GM12878 (cell line): ENCODE data around the gene GIMAP6. TPM values are rescaled to one million over a fixed set of nuclear protein-coding genes. Genes with fewer than 3 reads are reported as not detected.

Source experiments
- ATAC-seq: fragments of 200-7000 bp; cut with Tn5 transposase; 3 replicates; pipeline ENCODE4 v1.9.1; 2020; ENCODE audit warnings: mild to moderate bottlenecking, moderate library complexity
- BruUV-seq: library from RNA; stranded (reverse); fragments of 400-500 nt; replicated peaks from 2 replicates; lab custom pipeline; 2021; lab: Mats Ljungman, UMichigan
- CTCF ChIA-PET: fragments of 300-600 bp; sonication (Branson Sonifier 250); formaldehyde crosslinking; extraction: SDS; loops from one replicate; lab custom pipeline; 2021; ENCODE audit warnings: inconsistent platforms; lab: Yijun Ruan, JAX
- POLR2A ChIA-PET: fragments of 350-600 bp; formaldehyde crosslinking; extraction: SDS; loops from one replicate; lab custom pipeline; 2021; ENCODE audit warnings: inconsistent platforms; lab: Charles Lee
- RAD21 ChIA-PET: fragments of 300-600 bp; sonication (Branson Sonifier 250); formaldehyde crosslinking; loops from one replicate; lab custom pipeline; 2023; ENCODE audit warnings: antibody characterized with exemption; ENCODE audit not compliant: unreplicated experiment; lab: Charles Lee
- SMC1A ChIA-PET: fragments of 300-600 bp; sonication (Branson Sonifier 250); formaldehyde crosslinking; loops from one replicate; lab custom pipeline; 2023; ENCODE audit not compliant: unreplicated experiment, uncharacterized antibody; lab: Charles Lee
- DNase-seq: peaks from one replicate; pipeline ENCODE4 v3.0.0-alpha.2; 2011; ENCODE audit warnings: low read depth, low spot score
- FAIRE-seq: peaks from 3 replicates; lab custom pipeline; 2011; peaks lifted over from hg19 to GRCh38; lab: Jason Lieb, UNC
- H2AFZ ChIP-seq: 2 replicates; pipeline ENCODE4 v1.6.0; 2011; ENCODE audit warnings: low read depth, low read length, control low read depth; ENCODE audit not compliant: control insufficient read depth
- H3K27ac ChIP-seq: 2 replicates; pipeline ENCODE4 v1.5.1; 2011; ENCODE audit warnings: control low read depth; ENCODE audit not compliant: control insufficient read depth, insufficient read depth
- H3K27me3 ChIP-seq, 2 experiments: replicated peaks in 1 of 2; 2 replicates each; pipeline versions ENCODE4 v1.6.0 to v1.6.1; 2011; ENCODE audit warnings: low read length in 1 of 2; ENCODE audit not compliant: control insufficient read depth in 2 of 2, insufficient read depth in 2 of 2
- H3K36me3 ChIP-seq, 2 experiments: 2 replicates each; pipeline ENCODE4 v1.5.1; 2011; ENCODE audit warnings: low read length in 1 of 2; ENCODE audit not compliant: control insufficient read depth in 2 of 2, insufficient read depth in 2 of 2
- H3K4me1 ChIP-seq: 2 replicates; pipeline ENCODE4 v1.6.1; 2011; ENCODE audit warnings: mild to moderate bottlenecking, low read length, moderate library complexity, mixed read lengths; ENCODE audit not compliant: control insufficient read depth, insufficient read depth
- H3K4me2 ChIP-seq: 2 replicates; pipeline ENCODE4 v1.6.0; 2011; ENCODE audit warnings: control low read depth; ENCODE audit not compliant: control insufficient read depth, insufficient read depth
- H3K4me3 ChIP-seq: fragments of 200-600 bp; sonication (generic); 2 replicates; pipeline ENCODE4 v1.5.1; 2016
- H3K79me2 ChIP-seq: 2 replicates; pipeline ENCODE4 v1.6.0; 2011; ENCODE audit warnings: low read length; ENCODE audit not compliant: control insufficient read depth, insufficient read depth
- H3K9ac ChIP-seq: 2 replicates; pipeline ENCODE4 v1.8.0; 2011; ENCODE audit warnings: low read length, control low read depth, mixed read lengths; ENCODE audit not compliant: control insufficient read depth, insufficient read depth
- H3K9me3 ChIP-seq: replicated peaks from 3 replicates; pipeline ENCODE4 v1.5.1; 2011; ENCODE audit warnings: mild to moderate bottlenecking, low read length; ENCODE audit not compliant: control insufficient read depth, insufficient read depth
- H4K20me1 ChIP-seq: 2 replicates; pipeline ENCODE4 v1.6.0; 2011; ENCODE audit not compliant: control insufficient read depth, insufficient read depth
- DPF2 ChIP-seq: fragments of 450-650 bp; IDR thresholded peaks from 2 replicates; pipeline ENCODE4 v1.6.1; 2017; ENCODE audit warnings: mild to moderate bottlenecking
- IRF4 ChIP-seq: IDR thresholded peaks from 2 replicates; pipeline ENCODE4 v1.6.1; 2011; ENCODE audit warnings: low read depth, low read length
- MTA2 ChIP-seq: fragments of 450-650 bp; IDR thresholded peaks from 2 replicates; pipeline ENCODE4 v1.6.1; 2016; ENCODE audit warnings: low read depth, mild to moderate bottlenecking, moderate library complexity
- PAX5 ChIP-seq: IDR thresholded peaks from 2 replicates; pipeline ENCODE4 v1.6.1; 2011; ENCODE audit warnings: low read depth, low read length, borderline replicate concordance
- SMAD1 ChIP-seq: fragments of 450-650 bp; IDR thresholded peaks from 2 replicates; pipeline ENCODE4 v1.6.1; 2018; ENCODE audit warnings: mild to moderate bottlenecking, low read depth; ENCODE audit not compliant: partially characterized antibody
- ZBTB40 ChIP-seq: fragments of 450-650 bp; IDR thresholded peaks from 2 replicates; pipeline ENCODE4 v1.6.1; 2016; ENCODE audit warnings: mild to moderate bottlenecking, moderate library complexity, borderline replicate concordance
- ZNF687 ChIP-seq: fragments of 450-650 bp; IDR thresholded peaks from 2 replicates; pipeline ENCODE4 v1.6.1; 2017; ENCODE audit warnings: mild to moderate bottlenecking, moderate library complexity
- WGBS: methylation state at CpG from one replicate; pipeline ENCODE4 v1.1.6; 2016; ENCODE audit warnings: low lambda C conversion rate; ENCODE audit not compliant: insufficient replicate concordance, insufficient coverage; ENCODE audit errors: missing lambda C conversion rate; 5-methylcytosine and 5-hydroxymethylcytosine counted together
- in situ Hi-C: fragments of 300-500 bp; cut with MboI; formaldehyde crosslinking; loops from 9 replicates; pipeline ENCODE4 v1.14.3; 2018; ENCODE audit warnings: mixed read lengths
- intact Hi-C: fragments of 100-400 bp; cut with micrococcal nuclease; formaldehyde crosslinking; loops from one replicate; pipeline ENCODE4 v1.14.2; 2022; ENCODE audit not compliant: unreplicated experiment
- polyA plus RNA-seq, 11 experiments: library from polyadenylated mRNA; depleted of rRNA in 4 of 11; unstranded in 6 of 11; stranded (reverse) in 5 of 11; fragments of >200 nt; fragmentation: Nextera tagmentation in 4 of 11; fragmentation: Illumina TruSeq in 1 of 11; extraction: Ambion mirVana in 4 of 11; extraction: Trizol in 1 of 11; gene quantifications; 1 replicate in 1 of 11; 2 replicates in 10 of 11; pipeline versions ENCODE4 v1.2.1 to v1.2.3, GENCODE V29; 2011 to 2016; ENCODE audit warnings: inconsistent platforms in 2 of 11, missing spikeins in 2 of 11, low read depth in 1 of 11
- total RNA-seq, 4 experiments: library from RNA; depleted of rRNA in 3 of 4; stranded (reverse); fragments of >200 nt in 3 of 4; fragmentation: Illumina TruSeq in 1 of 4; extraction: Trizol in 1 of 4; gene quantifications; 2 replicates each; pipeline versions ENCODE4 v1.2.1 to v1.2.3, GENCODE V29; 2013 to 2021
- TF ChIP-seq, protein P1 (sequence below): IDR thresholded peaks from 2 replicates; pipeline ENCODE4 v1.6.1; 2012; ENCODE audit warnings: improper control_type of control experiment, low read depth, low read length; ENCODE audit not compliant: insufficient replicate concordance

Gene GIMAP6
- total and polyA plus RNA-seq, 10 of the 15 experiments (the other 5 are each of a cell fraction or from before 2014, with no cell fraction given): 6.2 to 49.2 (median 35.4) TPM

DNA sequence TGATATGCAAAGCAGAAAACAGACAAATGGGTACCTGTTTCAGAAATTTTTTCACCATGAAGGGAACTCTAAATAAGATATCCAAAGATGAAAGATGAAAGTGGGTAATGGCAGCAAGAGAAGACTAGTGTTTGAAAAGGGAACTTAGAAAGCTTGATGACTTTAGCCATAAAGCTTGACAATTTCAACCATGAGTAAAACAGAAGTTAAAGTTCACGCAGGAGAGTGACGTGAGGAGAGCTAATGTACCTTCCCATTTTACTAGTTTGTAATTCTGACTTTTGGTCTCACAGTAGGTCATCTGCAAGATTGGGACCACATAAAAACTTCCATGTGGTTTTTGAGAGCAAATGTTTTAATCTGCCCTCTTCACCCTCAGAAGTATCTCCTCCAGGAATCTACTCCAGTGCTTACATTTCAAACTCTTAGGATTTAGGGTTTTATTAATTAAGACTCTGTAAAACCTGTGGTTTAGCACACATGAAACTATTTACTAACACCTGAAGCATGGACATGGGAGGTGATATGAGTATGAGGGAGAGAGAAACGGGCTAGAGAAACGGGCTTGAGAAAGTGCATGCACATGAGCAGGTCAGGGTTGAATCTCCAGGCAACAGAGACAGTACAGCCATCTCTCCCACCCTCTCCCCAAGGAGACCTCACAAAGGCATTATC lies 28.9 kb upstream of the GIMAP6 start:
- in situ Hi-C loops: no loop called here
- H4K20me1 ChIP-seq: no peaks in the 10 kb centered on the region
- ATAC-seq: peak; percentile 65
- H3K27ac ChIP-seq: peak overlapping the region; percentile 87
- H3K9ac ChIP-seq: peak overlapping the region; percentile 28
- no TSS peak for BruUV-seq
- no peaks in the 10 kb centered on the region for H3K79me2 ChIP-seq
- no peaks in the 10 kb centered on the region for H3K27me3 ChIP-seq
- SMC1A ChIA-PET: interaction anchor here (0.7 to 2.0 kb wide), 16 partner anchors 9 to 227 kb away, joined by 3 to 13 read pairs (median 5); partner anchors contain the start of genes GIMAP2, GIMAP6 and GIMAP8
- H3K4me2 ChIP-seq: peak overlapping the region; percentile 46
- peaks cover 42% of the 10 kb centered on the region for H3K4me1 ChIP-seq
- no peak for FAIRE-seq
- WGBS: 7% methylated on average over 4 of the region's 4 CpGs
- H2AFZ ChIP-seq: peak overlapping the region; percentile 84
- intact Hi-C loops: no loop called here
- no peak for DNase-seq
- RAD21 ChIA-PET: interaction anchor here (0.7 to 1.8 kb wide), 8 partner anchors 24 to 216 kb away, joined by 3 to 8 read pairs (median 4); partner anchors contain the start of genes GIMAP2 and GIMAP6
- H3K4me3 ChIP-seq: no peak overlapping the region
- POLR2A ChIA-PET: interaction anchor here (0.7 to 1.4 kb wide), 3 partner anchors 8 to 29 kb away, joined by 3 to 6 read pairs (median 6); partner anchors contain the start of genes GIMAP2 and GIMAP6
- H3K36me3 ChIP-seq: no peaks in the 10 kb centered on the region; a peak in 1 of 4 replicates
- CTCF ChIA-PET: interaction anchor here (1.0 to 1.7 kb wide), 7 partner anchors 9 to 212 kb away, joined by 3 to 7 read pairs (median 4); no protein-coding TSS in a partner anchor
- H3K9me3 ChIP-seq: peaks cover 7% of the 10 kb centered on the region
- TF ChIP-seq ZBTB40: peak; percentile 55; the same call in 1 of the 2 replicates
- TF ChIP-seq, protein P1, sequence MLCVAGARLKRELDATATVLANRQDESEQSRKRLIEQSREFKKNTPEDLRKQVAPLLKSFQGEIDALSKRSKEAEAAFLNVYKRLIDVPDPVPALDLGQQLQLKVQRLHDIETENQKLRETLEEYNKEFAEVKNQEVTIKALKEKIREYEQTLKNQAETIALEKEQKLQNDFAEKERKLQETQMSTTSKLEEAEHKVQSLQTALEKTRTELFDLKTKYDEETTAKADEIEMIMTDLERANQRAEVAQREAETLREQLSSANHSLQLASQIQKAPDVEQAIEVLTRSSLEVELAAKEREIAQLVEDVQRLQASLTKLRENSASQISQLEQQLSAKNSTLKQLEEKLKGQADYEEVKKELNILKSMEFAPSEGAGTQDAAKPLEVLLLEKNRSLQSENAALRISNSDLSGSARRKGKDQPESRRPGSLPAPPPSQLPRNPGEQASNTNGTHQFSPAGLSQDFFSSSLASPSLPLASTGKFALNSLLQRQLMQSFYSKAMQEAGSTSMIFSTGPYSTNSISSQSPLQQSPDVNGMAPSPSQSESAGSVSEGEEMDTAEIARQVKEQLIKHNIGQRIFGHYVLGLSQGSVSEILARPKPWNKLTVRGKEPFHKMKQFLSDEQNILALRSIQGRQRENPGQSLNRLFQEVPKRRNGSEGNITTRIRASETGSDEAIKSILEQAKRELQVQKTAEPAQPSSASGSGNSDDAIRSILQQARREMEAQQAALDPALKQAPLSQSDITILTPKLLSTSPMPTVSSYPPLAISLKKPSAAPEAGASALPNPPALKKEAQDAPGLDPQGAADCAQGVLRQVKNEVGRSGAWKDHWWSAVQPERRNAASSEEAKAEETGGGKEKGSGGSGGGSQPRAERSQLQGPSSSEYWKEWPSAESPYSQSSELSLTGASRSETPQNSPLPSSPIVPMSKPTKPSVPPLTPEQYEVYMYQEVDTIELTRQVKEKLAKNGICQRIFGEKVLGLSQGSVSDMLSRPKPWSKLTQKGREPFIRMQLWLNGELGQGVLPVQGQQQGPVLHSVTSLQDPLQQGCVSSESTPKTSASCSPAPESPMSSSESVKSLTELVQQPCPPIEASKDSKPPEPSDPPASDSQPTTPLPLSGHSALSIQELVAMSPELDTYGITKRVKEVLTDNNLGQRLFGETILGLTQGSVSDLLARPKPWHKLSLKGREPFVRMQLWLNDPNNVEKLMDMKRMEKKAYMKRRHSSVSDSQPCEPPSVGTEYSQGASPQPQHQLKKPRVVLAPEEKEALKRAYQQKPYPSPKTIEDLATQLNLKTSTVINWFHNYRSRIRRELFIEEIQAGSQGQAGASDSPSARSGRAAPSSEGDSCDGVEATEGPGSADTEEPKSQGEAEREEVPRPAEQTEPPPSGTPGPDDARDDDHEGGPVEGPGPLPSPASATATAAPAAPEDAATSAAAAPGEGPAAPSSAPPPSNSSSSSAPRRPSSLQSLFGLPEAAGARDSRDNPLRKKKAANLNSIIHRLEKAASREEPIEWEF: no peak
- TF ChIP-seq DPF2: peak; percentile 64; the same call in 1 of the 2 replicates
- TF ChIP-seq IRF4: no peak
- peak; percentile 88 for TF ChIP-seq MTA2
- peak; percentile 82 for TF ChIP-seq SMAD1
- 0 out of 2 replicates have a peak, but pooled peaks have one; percentile 37 for TF ChIP-seq PAX5
- TF ChIP-seq ZNF687: peak; percentile 76
